ENCODE data around the gene SLC38A10. TPM values are rescaled to one million over a fixed set of nuclear protein-coding genes. Genes with fewer than 3 reads are reported as not detected.

The SLC38A10 gene
- total and polyA plus RNA-seq, 2 of the 13 experiments (the other 11 are each of a cell fraction or from before 2014, with no cell fraction given), result 23.4 to 55.8 TPM

GRCh38 chr17:81222906-81223761, 72.0 kb downstream of the SLC38A10 start, which contains the start of gene CEP131 (continued):
- TF ChIP-seq ZNF572 (CRISPR knock-in tag; IDR thresholded peaks at IDR 0.05) (0 out of 2 replicates have a peak, but pooled peaks have one; percentile 53), KDM1A (CRISPR knock-in tag; IDR thresholded peaks at IDR 0.05) (no peak), MEIS1 (CRISPR knock-in tag; IDR thresholded peaks at IDR 0.05; ENCODE audit: borderline replicate concordance) (no peak; the same call in none of the 2 replicates), MED8 (CRISPR knock-in tag; IDR thresholded peaks at IDR 0.05; ENCODE audit: insufficient replicate concordance) (no peak), KLF9 (CRISPR knock-in tag; IDR thresholded peaks at IDR 0.05; ENCODE audit: low read depth) (no peak), NKX3-1 (CRISPR knock-in tag; IDR thresholded peaks at IDR 0.05) (peak; percentile 55; the same call in 1 of the 2 replicates), ZNF792 (CRISPR knock-in tag; IDR thresholded peaks at IDR 0.05) (peak; percentile 33; the same call in 1 of the 2 replicates), POLR2AphosphoS2 (IDR thresholded peaks at IDR 0.05; ENCODE audit: low read depth, low read length) (no peak), ZFP91 (CRISPR knock-in tag; IDR thresholded peaks at IDR 0.05; ENCODE audit: borderline replicate concordance) (peak; percentile 75), ZNF317 (CRISPR knock-in tag; IDR thresholded peaks at IDR 0.05) (peak; percentile 78; the same call in 1 of the 2 replicates), JUNB (CRISPR knock-in tag; IDR thresholded peaks at IDR 0.05; ENCODE audit: borderline replicate concordance) (no peak), SP140L (CRISPR knock-in tag; IDR thresholded peaks at IDR 0.05; ENCODE audit: borderline replicate concordance) (peak; percentile 48; the same call in 1 of the 2 replicates), STAT6 (CRISPR knock-in tag; IDR thresholded peaks at IDR 0.05; ENCODE audit: borderline replicate concordance) (no peak), AGO2 (optimal IDR thresholded peaks at IDR 0.05; ENCODE audit: low read depth, low read length) (peak; percentile 48), ZNF496 (CRISPR knock-in tag; IDR thresholded peaks at IDR 0.05; ENCODE audit: insufficient replicate concordance) (no peak), ARNTL (CRISPR knock-in tag; IDR thresholded peaks at IDR 0.05) (no peak; the same call in none of the 2 replicates), POLR2G (IDR thresholded peaks at IDR 0.05; ENCODE audit: low read depth, low read length) (peak; percentile 91), SNAPC2 (CRISPR knock-in tag; IDR thresholded peaks at IDR 0.05) (peak; percentile 90), HNF4G (IDR thresholded peaks at IDR 0.05; ENCODE audit: borderline replicate concordance, low read depth, low read length) (no peak), HNF4G (CRISPR knock-in tag; IDR thresholded peaks at IDR 0.05; ENCODE audit: borderline replicate concordance, low read depth) (no peak), ZNF550 (CRISPR knock-in tag; IDR thresholded peaks at IDR 0.05; ENCODE audit: borderline replicate concordance) (no peak)
- TF ChIP-seq, protein P1, sequence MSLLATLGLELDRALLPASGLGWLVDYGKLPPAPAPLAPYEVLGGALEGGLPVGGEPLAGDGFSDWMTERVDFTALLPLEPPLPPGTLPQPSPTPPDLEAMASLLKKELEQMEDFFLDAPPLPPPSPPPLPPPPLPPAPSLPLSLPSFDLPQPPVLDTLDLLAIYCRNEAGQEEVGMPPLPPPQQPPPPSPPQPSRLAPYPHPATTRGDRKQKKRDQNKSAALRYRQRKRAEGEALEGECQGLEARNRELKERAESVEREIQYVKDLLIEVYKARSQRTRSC (CRISPR knock-in tag; IDR thresholded peaks at IDR 0.05; ENCODE audit: low read depth), result no peak
- TF ChIP-seq, protein P2, sequence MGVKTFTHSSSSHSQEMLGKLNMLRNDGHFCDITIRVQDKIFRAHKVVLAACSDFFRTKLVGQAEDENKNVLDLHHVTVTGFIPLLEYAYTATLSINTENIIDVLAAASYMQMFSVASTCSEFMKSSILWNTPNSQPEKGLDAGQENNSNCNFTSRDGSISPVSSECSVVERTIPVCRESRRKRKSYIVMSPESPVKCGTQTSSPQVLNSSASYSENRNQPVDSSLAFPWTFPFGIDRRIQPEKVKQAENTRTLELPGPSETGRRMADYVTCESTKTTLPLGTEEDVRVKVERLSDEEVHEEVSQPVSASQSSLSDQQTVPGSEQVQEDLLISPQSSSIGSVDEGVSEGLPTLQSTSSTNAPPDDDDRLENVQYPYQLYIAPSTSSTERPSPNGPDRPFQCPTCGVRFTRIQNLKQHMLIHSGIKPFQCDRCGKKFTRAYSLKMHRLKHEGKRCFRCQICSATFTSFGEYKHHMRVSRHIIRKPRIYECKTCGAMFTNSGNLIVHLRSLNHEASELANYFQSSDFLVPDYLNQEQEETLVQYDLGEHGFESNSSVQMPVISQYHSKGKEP (CRISPR knock-in tag; IDR thresholded peaks at IDR 0.05), result no peak

Data from HepG2 (cell line).